Mucosa of descending colon (tissue), 3 donors: Measurements from ENCODE around the gene ADGRV1. TPM values are rescaled to one million over a fixed set of nuclear protein-coding genes. Genes with fewer than 3 reads are reported as not detected.

Experiments
- ATAC-seq: fragments of 200-7000 bp; cut with Tn5 transposase; one replicate; pipeline ENCODE4 v1.9.1; 2020; ENCODE audit warnings: mild to moderate bottlenecking, moderate library complexity
- DNase-seq, 3 donors: peaks; one replicate each; pipeline ENCODE4 v3.0.0-alpha.2; 2020
- H3K36me3 ChIP-seq: fragments of 200-600 bp; one replicate; pipeline ENCODE4 v1.8.0; 2021; ENCODE audit warnings: low read depth, mild to moderate bottlenecking
- H3K4me1 ChIP-seq: fragments of 200-600 bp; one replicate; pipeline ENCODE4 v1.8.0; 2021; ENCODE audit warnings: low read depth, mild to moderate bottlenecking
- H3K4me3 ChIP-seq: fragments of 200-600 bp; one replicate; pipeline ENCODE4 v1.8.0; 2021; ENCODE audit warnings: mild to moderate bottlenecking
- H3K9me3 ChIP-seq: fragments of 200-600 bp; one replicate; pipeline ENCODE4 v1.8.0; 2021; ENCODE audit warnings: mild to moderate bottlenecking
- intact Hi-C, 2 donors: fragments of 100-400 bp; cut with DNase I in 1 of 2; cut with micrococcal nuclease in 1 of 2; formaldehyde crosslinking; loops; one replicate each; pipeline versions ENCODE4 v1.11.0 to v1.11.1; 2022; cut with DNase I, micrococcal nuclease
- total RNA-seq, 3 donors: library from RNA; stranded (reverse); fragmentation: NEBNext Ultra II Directional in 2 of 3; extraction: Animal tissue kit (Norgen Biotek cat#: 25700) in 2 of 3; gene quantifications; one replicate each; pipeline versions ENCODE4 v1.2.1 to v1.2.4, GENCODE V29; 2021 to 2023
- TF ChIP-seq, protein P1 (sequence below): fragments of 200-600 bp; IDR thresholded peaks from one replicate; pipeline ENCODE4 v1.8.0; 2022; ENCODE audit warnings: antibody characterized with exemption, mild to moderate bottlenecking
- donor health status: DM: no; HTN: no; CAD: no; lungs with moderate emphysema.
- donor health status: DM: no; HTN: no; CAD: no.
- donor health status: DM: no; HTN: yes; CAD: no.

The ADGRV1 gene
- total RNA-seq, 3 donors from 2014 or later, result 4.5 to 8.6 (median 6.1) TPM

DNA sequence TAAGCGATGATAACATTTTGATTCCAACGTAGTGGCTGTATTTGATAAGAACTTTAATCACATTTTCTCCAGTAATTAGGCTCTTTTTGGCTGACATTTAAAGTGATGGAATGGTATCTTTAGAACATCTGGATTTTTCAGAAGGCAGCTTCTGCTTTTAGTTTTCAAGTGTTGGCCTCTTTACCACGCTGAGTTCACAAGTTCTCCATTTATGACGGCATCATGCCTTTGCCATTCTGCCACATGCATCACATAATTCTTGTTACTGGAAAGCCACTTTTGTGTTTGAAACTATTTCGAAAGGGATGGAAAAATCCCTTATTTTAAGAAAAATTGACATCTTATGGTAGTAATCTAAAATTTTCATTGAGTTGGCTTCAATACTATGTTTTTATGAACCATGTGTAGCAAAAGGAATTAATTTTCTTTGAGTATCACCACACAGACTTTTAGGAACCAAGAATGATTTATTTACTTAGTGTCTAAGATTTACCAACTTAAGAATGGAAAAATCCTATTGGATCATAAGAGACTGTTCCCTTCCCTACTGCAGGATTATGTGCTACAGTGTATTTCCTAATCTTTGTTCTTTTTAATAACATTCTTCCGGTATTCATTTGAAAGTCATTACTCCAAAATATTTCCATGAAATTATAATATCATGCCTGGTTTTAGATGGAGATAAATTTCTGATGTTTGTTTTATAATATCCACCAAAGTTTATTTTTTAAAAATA is 344.2 kb downstream of the ADGRV1 start:
- Histone ChIP-seq H3K4me3 (no peak overlapping the region), H3K9me3 (no peaks in the 10 kb centered on the region), H3K4me1 (peaks cover 4% of the 10 kb centered on the region), H3K36me3 (no peaks in the 10 kb centered on the region)
- TF ChIP-seq, protein P1, sequence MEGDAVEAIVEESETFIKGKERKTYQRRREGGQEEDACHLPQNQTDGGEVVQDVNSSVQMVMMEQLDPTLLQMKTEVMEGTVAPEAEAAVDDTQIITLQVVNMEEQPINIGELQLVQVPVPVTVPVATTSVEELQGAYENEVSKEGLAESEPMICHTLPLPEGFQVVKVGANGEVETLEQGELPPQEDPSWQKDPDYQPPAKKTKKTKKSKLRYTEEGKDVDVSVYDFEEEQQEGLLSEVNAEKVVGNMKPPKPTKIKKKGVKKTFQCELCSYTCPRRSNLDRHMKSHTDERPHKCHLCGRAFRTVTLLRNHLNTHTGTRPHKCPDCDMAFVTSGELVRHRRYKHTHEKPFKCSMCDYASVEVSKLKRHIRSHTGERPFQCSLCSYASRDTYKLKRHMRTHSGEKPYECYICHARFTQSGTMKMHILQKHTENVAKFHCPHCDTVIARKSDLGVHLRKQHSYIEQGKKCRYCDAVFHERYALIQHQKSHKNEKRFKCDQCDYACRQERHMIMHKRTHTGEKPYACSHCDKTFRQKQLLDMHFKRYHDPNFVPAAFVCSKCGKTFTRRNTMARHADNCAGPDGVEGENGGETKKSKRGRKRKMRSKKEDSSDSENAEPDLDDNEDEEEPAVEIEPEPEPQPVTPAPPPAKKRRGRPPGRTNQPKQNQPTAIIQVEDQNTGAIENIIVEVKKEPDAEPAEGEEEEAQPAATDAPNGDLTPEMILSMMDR, result no peak
- DNase-seq, result no peak
- ATAC-seq, result no peak
- intact Hi-C loops, result no loop called here

DNA sequence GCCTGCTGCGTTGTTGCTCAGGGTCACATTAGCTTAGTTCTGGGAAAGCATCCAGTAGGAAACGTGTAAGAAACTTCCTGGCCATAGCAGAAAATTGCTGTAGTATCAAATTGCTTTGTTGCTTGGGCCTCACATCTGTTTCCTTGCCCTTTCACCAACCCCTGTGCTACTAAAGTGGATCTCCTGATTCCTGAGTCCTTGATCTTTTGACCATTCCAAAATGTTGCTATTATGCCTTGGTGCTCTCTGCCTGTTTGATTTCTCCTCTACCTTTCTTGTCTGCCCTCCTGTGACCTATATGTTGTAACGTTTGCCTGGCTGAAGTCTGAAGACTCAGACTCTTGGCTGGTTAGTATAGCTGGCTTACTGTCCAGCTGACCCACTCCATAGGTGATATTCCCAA is 350.5 kb downstream of the ADGRV1 start:
- TF ChIP-seq, protein P1, result no peak
- Histone ChIP-seq H3K9me3 (no peaks in the 10 kb centered on the region), H3K4me3 (no peak overlapping the region), H3K36me3 (no peaks in the 10 kb centered on the region), H3K4me1 (no peaks in the 10 kb centered on the region)
- intact Hi-C loops, result no loop called here
- ATAC-seq, result no peak
- no peak for DNase-seq

DNA sequence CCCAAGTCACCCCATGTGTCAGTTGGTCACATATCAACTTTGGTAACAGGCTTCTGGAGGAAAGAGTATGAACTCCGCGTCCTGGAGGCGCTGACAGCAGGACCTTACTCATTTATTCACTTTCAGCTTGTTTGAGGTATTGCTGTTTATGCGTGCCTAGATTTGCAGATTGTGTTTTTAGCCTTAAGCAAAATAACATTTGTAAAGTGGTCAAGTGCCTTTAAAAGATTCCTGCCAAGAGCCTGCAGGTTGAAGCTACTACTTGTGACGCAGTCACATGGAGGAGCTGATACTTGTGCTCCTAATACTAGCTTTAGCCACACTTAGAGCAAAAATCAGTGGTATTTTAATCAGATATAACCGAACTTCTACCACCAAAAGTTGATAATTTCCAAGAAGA is 351.3 kb downstream of the ADGRV1 start:
- TF ChIP-seq, protein P1, result no peak
- Histone ChIP-seq H3K9me3 (no peaks in the 10 kb centered on the region), H3K4me1 (no peaks in the 10 kb centered on the region), H3K36me3 (no peaks in the 10 kb centered on the region), H3K4me3 (no peak overlapping the region)
- DNase-seq (no peak), ATAC-seq (no peak)
- intact Hi-C loops, result no loop called here

DNA sequence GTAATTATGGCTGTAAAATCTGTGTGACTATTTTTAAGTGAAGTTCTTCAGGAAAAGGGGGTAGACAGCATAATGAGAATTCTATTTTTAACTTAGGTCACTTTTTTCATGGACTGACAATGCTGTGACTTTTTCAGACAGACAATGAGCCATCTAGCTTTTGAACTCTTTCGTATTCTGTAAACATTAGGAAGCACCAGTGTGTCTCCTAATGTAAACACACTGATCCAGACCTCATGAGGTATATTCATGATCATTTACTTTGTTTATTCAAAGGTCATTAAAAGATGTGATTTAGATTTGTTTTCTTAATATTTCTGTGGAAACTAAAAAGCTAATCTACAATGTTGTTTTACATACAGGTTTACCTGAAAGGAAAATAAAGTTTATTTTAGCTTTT is 352.6 kb downstream of the ADGRV1 start:
- ATAC-seq, result no peak
- intact Hi-C loops, result no loop called here
- TF ChIP-seq, protein P1, result no peak
- no peaks in the 10 kb centered on the region for H3K36me3 ChIP-seq
- no peaks in the 10 kb centered on the region for H3K9me3 ChIP-seq
- no peak for DNase-seq
- H3K4me3 ChIP-seq, result no peak overlapping the region
- no peaks in the 10 kb centered on the region for H3K4me1 ChIP-seq

DNA sequence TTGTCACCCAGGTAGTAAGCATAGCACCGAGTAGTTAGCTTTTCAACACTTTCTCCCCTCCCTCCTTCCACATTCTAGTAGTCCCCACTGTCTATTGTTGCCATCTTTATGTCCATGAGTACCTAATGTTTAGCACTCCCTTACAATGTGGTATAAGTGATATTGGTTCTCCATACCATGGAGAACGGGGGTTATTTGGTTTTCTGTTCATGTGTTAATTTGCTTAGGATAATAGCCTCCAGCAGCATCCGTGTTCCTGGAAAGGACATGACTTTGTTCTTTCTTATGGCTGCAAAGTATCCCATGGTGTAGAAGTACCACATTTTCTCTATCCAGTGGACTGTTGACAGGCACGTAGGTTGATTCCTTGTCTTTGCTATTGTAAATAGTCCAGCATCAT is 353.9 kb downstream of the ADGRV1 start:
- Histone ChIP-seq H3K4me3 (no peak overlapping the region), H3K9me3 (no peaks in the 10 kb centered on the region), H3K36me3 (no peaks in the 10 kb centered on the region), H3K4me1 (no peaks in the 10 kb centered on the region)
- intact Hi-C loops, result no loop called here
- TF ChIP-seq, protein P1, result no peak
- ATAC-seq (no peak), DNase-seq (no peak)

DNA sequence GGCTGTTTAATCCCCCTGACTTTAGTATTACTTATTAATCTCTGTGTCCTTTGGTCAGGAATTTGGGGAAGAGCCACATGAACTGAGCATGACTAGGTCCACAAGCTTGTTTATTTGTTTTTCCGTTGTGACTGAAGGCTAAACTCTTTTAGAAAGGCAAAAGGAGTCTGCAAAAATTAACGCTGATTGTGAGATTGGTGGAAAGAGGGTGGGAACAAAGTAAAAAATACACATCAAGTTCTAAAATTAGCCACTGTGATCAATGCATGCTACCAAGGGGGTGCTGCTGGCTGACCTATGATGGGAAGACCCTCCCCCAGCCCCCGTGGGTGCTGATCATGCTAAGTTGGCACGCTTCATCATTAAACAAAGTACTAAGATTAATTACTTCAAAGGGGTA is 356.8 kb downstream of the ADGRV1 start:
- intact Hi-C loops, result no loop called here
- Histone ChIP-seq H3K4me1 (no peaks in the 10 kb centered on the region), H3K36me3 (no peaks in the 10 kb centered on the region), H3K9me3 (no peaks in the 10 kb centered on the region), H3K4me3 (no peak overlapping the region)
- TF ChIP-seq, protein P1, result no peak
- no peak for DNase-seq
- no peak for ATAC-seq
